Esophagus muscularis mucosa (tissue), 3 donors: Measurements from ENCODE around the gene CLN5.

Source experiments
- EP300 ChIP-seq: sonication (generic); formaldehyde crosslinking; IDR thresholded peaks from one replicate; pipeline ENCODE4 v1.6.1; 2017; ENCODE audit warnings: antibody characterized with exemption
- TF ChIP-seq, protein P1 (sequence below), 3 experiments: fragments of 200-600 bp in 2 of 3; fragments of 450-650 bp in 1 of 3; sonication (generic) in 2 of 3; IDR thresholded peaks; one replicate each; pipeline ENCODE4 v1.5.1; 2017 to 2019; ENCODE audit warnings: antibody characterized with exemption in 3 of 3, mild to moderate bottlenecking in 2 of 3, moderate library complexity in 1 of 3

DNA sequence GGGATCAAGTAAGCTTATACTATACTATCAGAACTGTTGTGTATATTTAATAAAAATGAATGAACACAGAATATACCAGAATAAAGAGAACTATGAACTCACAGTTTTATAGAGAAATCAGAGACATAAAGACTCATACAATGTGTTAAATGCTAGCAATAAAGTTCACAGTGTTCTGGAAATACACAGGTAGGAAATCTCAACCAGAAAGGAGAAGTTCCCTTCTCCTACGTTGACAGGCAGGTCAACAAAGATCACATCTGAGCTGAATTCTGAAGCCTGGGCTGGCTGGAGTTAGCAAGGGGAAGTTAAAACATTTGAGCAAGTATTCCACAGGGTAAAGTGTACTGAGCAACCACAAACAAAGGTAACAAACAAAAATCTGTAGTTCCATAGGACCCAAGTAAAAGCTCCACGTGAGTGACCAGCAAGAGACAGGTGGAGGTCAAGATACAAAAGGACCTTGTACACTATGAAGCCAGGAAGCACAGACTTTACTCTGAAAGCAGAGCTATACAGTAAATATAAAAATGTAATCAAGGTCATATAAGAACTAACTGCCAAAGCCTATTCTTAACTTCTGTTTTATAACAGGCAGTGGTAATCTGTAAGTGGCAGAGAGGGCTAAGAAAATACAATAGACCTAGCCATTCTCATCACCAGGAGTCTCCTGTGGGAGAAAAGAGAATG lies 22.1 kb downstream of the CLN5 start:
- TF ChIP-seq, protein P1, sequence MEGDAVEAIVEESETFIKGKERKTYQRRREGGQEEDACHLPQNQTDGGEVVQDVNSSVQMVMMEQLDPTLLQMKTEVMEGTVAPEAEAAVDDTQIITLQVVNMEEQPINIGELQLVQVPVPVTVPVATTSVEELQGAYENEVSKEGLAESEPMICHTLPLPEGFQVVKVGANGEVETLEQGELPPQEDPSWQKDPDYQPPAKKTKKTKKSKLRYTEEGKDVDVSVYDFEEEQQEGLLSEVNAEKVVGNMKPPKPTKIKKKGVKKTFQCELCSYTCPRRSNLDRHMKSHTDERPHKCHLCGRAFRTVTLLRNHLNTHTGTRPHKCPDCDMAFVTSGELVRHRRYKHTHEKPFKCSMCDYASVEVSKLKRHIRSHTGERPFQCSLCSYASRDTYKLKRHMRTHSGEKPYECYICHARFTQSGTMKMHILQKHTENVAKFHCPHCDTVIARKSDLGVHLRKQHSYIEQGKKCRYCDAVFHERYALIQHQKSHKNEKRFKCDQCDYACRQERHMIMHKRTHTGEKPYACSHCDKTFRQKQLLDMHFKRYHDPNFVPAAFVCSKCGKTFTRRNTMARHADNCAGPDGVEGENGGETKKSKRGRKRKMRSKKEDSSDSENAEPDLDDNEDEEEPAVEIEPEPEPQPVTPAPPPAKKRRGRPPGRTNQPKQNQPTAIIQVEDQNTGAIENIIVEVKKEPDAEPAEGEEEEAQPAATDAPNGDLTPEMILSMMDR (IDR thresholded peaks at IDR 0.05) = no peak
- no peak for TF ChIP-seq EP300
